GM06990 (cell line): ENCODE results near the gene SMARCD3.

Source experiments
- DNase-seq: peaks from one replicate; pipeline ENCODE4 v3.0.0-alpha.2; 2011; ENCODE audit not compliant: insufficient read length; ENCODE audit errors: extremely low read depth
- H3K27me3 ChIP-seq: replicated peaks from 2 replicates; pipeline ENCODE4 v1.6.0; 2011; ENCODE audit warnings: low read length; ENCODE audit not compliant: control insufficient read depth, insufficient read depth
- H3K36me3 ChIP-seq: 2 replicates; pipeline ENCODE4 v1.5.1; 2011; ENCODE audit warnings: low read length; ENCODE audit not compliant: control insufficient read depth, insufficient read depth
- H3K4me3 ChIP-seq: replicated peaks from 2 replicates; pipeline ENCODE4 v1.5.1; 2011; ENCODE audit warnings: low read depth, mild to moderate bottlenecking, control low read depth, low read length
- TF ChIP-seq, protein P1 (sequence below): IDR thresholded peaks from 2 replicates; pipeline ENCODE4 v1.5.1; 2011; ENCODE audit warnings: low read length, control low read depth, mild to moderate bottlenecking, inconsistent platforms; ENCODE audit not compliant: insufficient read depth, poor library complexity, severe bottlenecking

Gene SMARCD3

GRCh38 chr7:151228024-151228866 lies 20.2 kb downstream of the SMARCD3 start:
- DNase-seq: no peak
- Histone ChIP-seq H3K36me3 (peaks cover 8% of the 10 kb centered on the region), H3K27me3 (no peaks in the 10 kb centered on the region), H3K4me3 (peak overlapping the region; percentile 92)
- TF ChIP-seq, protein P1, sequence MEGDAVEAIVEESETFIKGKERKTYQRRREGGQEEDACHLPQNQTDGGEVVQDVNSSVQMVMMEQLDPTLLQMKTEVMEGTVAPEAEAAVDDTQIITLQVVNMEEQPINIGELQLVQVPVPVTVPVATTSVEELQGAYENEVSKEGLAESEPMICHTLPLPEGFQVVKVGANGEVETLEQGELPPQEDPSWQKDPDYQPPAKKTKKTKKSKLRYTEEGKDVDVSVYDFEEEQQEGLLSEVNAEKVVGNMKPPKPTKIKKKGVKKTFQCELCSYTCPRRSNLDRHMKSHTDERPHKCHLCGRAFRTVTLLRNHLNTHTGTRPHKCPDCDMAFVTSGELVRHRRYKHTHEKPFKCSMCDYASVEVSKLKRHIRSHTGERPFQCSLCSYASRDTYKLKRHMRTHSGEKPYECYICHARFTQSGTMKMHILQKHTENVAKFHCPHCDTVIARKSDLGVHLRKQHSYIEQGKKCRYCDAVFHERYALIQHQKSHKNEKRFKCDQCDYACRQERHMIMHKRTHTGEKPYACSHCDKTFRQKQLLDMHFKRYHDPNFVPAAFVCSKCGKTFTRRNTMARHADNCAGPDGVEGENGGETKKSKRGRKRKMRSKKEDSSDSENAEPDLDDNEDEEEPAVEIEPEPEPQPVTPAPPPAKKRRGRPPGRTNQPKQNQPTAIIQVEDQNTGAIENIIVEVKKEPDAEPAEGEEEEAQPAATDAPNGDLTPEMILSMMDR: no peak

- Histone ChIP-seq H3K27me3 (no peaks in the 10 kb centered on the region), H3K36me3 (peaks cover 10% of the 10 kb centered on the region), H3K4me3 (peak within 1 kb of the TSS; percentile 92)
- peak; percentile 98 for DNase-seq
- TF ChIP-seq, protein P1: peak; percentile 5
Observed at GRCh38 chr7:151226875-151227782, 21.4 kb downstream of the SMARCD3 start, which contains the start of gene ABCF2. Gene ABCF2, minus strand, starts transcription at chr7:151227205. Its CDS starts 747 bp downstream, at chr7:151226458.

GRCh38 chr7:151226560-151226874 lies 22.0 kb downstream of the SMARCD3 start:
- TF ChIP-seq, protein P1: no peak
- peaks cover 12% of the 10 kb centered on the region for H3K36me3 ChIP-seq

GRCh38 chr7:151225948-151226510 lies 22.5 kb downstream of the SMARCD3 start:
- Histone ChIP-seq H3K4me3 (peak overlapping the region; percentile 92), H3K36me3 (peaks cover 13% of the 10 kb centered on the region), H3K27me3 (no peaks in the 10 kb centered on the region)
- no peak for DNase-seq
- TF ChIP-seq, protein P1: no peak

More at GRCh38 chr7:151226560-151226874, 22.0 kb downstream of the SMARCD3 start:
- no peak for DNase-seq
- no peaks in the 10 kb centered on the region for H3K27me3 ChIP-seq
- peak overlapping the region; percentile 92 for H3K4me3 ChIP-seq

DNA sequence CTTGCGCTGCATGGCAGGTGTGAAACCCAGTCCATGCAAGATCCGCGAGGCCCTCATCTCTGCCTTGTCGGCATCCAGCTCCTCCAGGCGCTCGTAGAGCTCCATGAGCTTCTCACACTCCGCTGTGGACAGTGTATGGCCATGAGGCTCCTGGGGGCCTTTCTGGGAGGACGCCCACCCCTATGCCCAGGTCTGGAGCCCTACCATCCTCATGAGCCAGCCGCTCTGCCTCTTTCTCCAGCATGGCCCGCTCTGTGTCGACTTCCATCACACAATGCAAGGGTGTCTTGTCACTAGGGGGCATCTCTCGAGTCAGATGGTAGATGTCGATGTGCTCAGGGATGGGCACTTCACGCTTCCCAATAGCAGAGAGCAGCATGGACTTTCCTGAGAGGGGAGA lies 24.8 kb downstream of the SMARCD3 start:
- Histone ChIP-seq H3K27me3 (no peaks in the 10 kb centered on the region), H3K36me3 (peaks cover 21% of the 10 kb centered on the region), H3K4me3 (no peak overlapping the region)
- TF ChIP-seq, protein P1: no peak
- DNase-seq: no peak
